Measurements from ENCODE around the gene KCNK10.

Gene KCNK10

GRCh38 chr14:88143810-88144209 lies 179.3 kb downstream of the KCNK10 start:
- Histone ChIP-seq H4K20me1 (ENCODE audit: insufficient read depth, low read length) (no peaks in the 10 kb centered on the region), H3K9ac (ENCODE audit: low read length) (no peak overlapping the region), H3K79me2 (ENCODE audit: low read length) (no peaks in the 10 kb centered on the region), H3K9me3 (ENCODE audit: insufficient read depth, low read length) (no peaks in the 10 kb centered on the region), H3K27ac (ENCODE audit: low read length) (no peak overlapping the region), H3K4me3 (ENCODE audit: low read length) (no peak overlapping the region), H2AFZ (ENCODE audit: low read depth, low read length) (no peak overlapping the region), H3K4me2 (ENCODE audit: low read length) (no peak overlapping the region), H3K36me3 (replicated peaks; ENCODE audit: low read depth, low read length) (no peaks in the 10 kb centered on the region), H3K27me3 (ENCODE audit: low read depth, low read length) (peaks cover 21% of the 10 kb centered on the region; the same call in 1 of the 2 replicates), H3K4me1 (ENCODE audit: low read length) (no peaks in the 10 kb centered on the region)
- TF ChIP-seq EZH2phosphoT487 (IDR thresholded peaks at IDR 0.05; ENCODE audit: low read depth) (no peak), CTCF (IDR thresholded peaks at IDR 0.05; ENCODE audit: low read depth, low read length) (peak; percentile 12; the same call in 1 of the 2 replicates)

GRCh38 chr14:88142997-88143396 lies 180.1 kb downstream of the KCNK10 start:
- Histone ChIP-seq H3K4me2 (ENCODE audit: low read length) (no peak overlapping the region), H3K27ac (ENCODE audit: low read length) (no peak overlapping the region), H3K36me3 (replicated peaks; ENCODE audit: low read depth, low read length) (no peaks in the 10 kb centered on the region), H2AFZ (ENCODE audit: low read depth, low read length) (no peak overlapping the region), H3K79me2 (ENCODE audit: low read length) (no peaks in the 10 kb centered on the region), H3K9ac (ENCODE audit: low read length) (no peak overlapping the region), H3K4me3 (ENCODE audit: low read length) (no peak overlapping the region), H4K20me1 (ENCODE audit: insufficient read depth, low read length) (no peaks in the 10 kb centered on the region), H3K4me1 (ENCODE audit: low read length) (no peaks in the 10 kb centered on the region), H3K27me3 (ENCODE audit: low read depth, low read length) (peaks cover 29% of the 10 kb centered on the region; the same call in 1 of the 2 replicates), H3K9me3 (ENCODE audit: insufficient read depth, low read length) (no peaks in the 10 kb centered on the region)
- no peak for TF ChIP-seq CTCF (IDR thresholded peaks at IDR 0.05; ENCODE audit: low read depth, low read length)

- Histone ChIP-seq H3K36me3 (replicated peaks; ENCODE audit: low read depth, low read length) (no peaks in the 10 kb centered on the region), H3K9ac (ENCODE audit: low read length) (no peak overlapping the region), H3K27me3 (ENCODE audit: low read depth, low read length) (peaks cover 30% of the 10 kb centered on the region; the same call in 1 of the 2 replicates), H4K20me1 (ENCODE audit: insufficient read depth, low read length) (no peaks in the 10 kb centered on the region), H3K27ac (ENCODE audit: low read length) (no peak overlapping the region), H3K9me3 (ENCODE audit: insufficient read depth, low read length) (no peaks in the 10 kb centered on the region), H3K4me3 (ENCODE audit: low read length) (no peak overlapping the region), H2AFZ (ENCODE audit: low read depth, low read length) (no peak overlapping the region), H3K4me2 (ENCODE audit: low read length) (no peak overlapping the region), H3K79me2 (ENCODE audit: low read length) (no peaks in the 10 kb centered on the region), H3K4me1 (ENCODE audit: low read length) (no peaks in the 10 kb centered on the region)
- TF ChIP-seq CTCF (IDR thresholded peaks at IDR 0.05; ENCODE audit: low read depth, low read length) = no peak
Observed at GRCh38 chr14:88140874-88141273, 182.2 kb downstream of the KCNK10 start.

GRCh38 chr14:88137327-88137726 lies 185.7 kb downstream of the KCNK10 start:
- TF ChIP-seq CTCF (IDR thresholded peaks at IDR 0.05; ENCODE audit: low read depth, low read length) (no peak), EZH2phosphoT487 (IDR thresholded peaks at IDR 0.05; ENCODE audit: low read depth) (no peak)
- Histone ChIP-seq H3K9me3 (ENCODE audit: insufficient read depth, low read length) (0 out of 2 replicates have a peak, but pooled peaks cover 5% of the 10 kb centered on the region), H2AFZ (ENCODE audit: low read depth, low read length) (no peak overlapping the region), H3K9ac (ENCODE audit: low read length) (no peak overlapping the region), H3K4me3 (ENCODE audit: low read length) (no peak overlapping the region), H3K4me1 (ENCODE audit: low read length) (no peaks in the 10 kb centered on the region), H4K20me1 (ENCODE audit: insufficient read depth, low read length) (no peaks in the 10 kb centered on the region), H3K27me3 (ENCODE audit: low read depth, low read length) (peaks cover 25% of the 10 kb centered on the region; the same call in 1 of the 2 replicates), H3K27ac (ENCODE audit: low read length) (no peak overlapping the region), H3K36me3 (replicated peaks; ENCODE audit: low read depth, low read length) (no peaks in the 10 kb centered on the region), H3K79me2 (ENCODE audit: low read length) (no peaks in the 10 kb centered on the region), H3K4me2 (ENCODE audit: low read length) (no peak overlapping the region)

Data from OCI-LY3 (cell line).